Activated CD4-positive, alpha-beta T cell treated with anti-CD3 and anti-CD28 coated beads for 1 hour (primary cell): ENCODE results near the gene CTCF.

ENCODE experiments used
- DNase-seq: peaks from one replicate; pipeline ENCODE4 v3.0.0-alpha.2; 2020

The CTCF gene

DNA sequence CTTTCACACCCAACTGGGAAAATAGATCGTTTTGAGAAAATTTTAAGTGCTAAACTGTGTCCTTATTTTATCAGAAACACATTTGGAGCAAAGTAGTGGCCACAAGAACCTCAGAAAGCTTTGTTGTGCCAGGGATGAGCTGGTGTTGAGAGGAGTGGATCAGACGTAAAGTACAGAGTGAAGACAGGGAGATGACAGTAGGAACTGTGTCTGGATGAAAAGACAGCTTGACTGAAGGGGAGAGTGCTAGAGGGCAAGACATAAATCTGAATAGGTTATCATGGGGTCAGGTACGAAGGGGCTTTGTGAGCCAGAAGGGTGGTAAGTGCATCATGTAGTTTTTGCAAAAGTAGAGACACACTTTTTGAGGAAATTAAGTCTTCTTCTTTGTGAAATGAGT, 43.3 kb downstream of the CTCF start:
- no peak for DNase-seq

DNA sequence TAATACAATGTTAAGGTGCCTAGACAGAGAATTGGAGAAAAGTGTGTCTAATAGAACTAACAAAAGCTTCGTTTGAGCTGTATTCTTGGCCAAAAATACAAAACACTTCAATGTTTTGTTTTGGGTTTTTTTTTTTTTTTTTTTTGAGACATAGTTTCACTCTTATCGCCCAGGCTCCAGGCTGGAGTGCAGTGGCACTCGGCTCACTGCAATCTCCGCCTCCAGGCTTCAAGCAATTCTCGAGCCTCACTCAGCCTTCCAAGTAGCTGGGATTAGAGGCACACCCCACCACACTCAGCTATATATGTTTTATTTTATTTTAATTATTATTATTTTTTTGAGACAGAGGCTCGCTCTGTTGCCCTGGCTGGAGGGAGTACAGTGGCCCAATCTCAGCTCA, 44.3 kb downstream of the CTCF start:
- no peak for DNase-seq

DNA sequence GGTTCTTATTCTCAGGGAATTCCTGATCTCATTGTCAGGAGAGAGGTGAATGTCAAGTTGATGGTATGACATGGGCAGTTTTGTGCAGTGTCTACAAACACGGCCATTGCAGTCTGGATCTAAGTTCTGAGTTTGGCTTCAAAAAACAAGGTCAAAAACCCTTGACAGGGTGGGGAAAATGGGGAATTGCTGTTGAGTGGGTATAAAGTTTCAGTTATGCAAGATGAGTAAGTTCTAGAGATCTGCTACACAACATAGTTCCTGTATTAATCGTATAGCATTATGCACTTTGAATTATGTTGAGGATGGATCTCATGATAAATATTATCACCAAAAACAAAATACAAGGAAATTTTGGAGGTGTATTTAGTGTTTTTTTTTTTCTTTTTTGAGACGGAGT, 46.0 kb downstream of the CTCF start:
- DNase-seq, result no peak

DNA sequence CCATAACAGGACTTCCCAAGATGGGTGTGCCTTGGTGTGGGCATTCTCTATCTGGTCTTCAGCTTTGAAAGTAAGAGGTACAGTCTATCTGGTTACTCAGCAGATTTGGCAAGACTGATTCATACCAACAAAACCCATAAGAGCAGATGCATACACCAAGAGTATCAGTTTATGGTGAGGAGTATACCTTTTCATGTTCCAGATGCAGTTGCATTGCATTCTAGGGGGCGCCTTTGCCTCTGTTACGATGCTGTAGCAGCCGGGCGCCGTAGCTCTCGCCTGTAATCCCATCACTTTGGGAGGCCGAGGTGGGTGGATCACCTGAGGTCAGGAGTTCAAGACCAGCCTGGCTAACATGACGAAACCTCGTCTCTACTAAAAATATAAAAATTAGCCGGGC, 51.5 kb downstream of the CTCF start:
- DNase-seq, result no peak

DNA sequence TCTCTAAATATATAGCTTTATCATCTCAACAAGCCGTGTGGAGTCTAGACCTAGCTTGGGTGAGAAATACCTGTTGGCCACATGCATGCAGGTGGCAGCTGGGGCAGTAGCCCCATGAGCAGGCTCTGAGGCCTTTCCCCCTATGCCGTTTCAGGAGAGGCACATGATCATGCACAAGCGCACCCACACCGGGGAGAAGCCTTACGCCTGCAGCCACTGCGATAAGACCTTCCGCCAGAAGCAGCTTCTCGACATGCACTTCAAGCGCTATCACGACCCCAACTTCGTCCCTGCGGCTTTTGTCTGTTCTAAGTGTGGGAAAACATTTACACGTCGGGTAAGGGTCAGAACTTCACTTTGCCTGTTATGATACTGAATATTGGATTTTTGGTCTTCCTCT, 65.9 kb downstream of the CTCF start:
- no peak for DNase-seq

DNA sequence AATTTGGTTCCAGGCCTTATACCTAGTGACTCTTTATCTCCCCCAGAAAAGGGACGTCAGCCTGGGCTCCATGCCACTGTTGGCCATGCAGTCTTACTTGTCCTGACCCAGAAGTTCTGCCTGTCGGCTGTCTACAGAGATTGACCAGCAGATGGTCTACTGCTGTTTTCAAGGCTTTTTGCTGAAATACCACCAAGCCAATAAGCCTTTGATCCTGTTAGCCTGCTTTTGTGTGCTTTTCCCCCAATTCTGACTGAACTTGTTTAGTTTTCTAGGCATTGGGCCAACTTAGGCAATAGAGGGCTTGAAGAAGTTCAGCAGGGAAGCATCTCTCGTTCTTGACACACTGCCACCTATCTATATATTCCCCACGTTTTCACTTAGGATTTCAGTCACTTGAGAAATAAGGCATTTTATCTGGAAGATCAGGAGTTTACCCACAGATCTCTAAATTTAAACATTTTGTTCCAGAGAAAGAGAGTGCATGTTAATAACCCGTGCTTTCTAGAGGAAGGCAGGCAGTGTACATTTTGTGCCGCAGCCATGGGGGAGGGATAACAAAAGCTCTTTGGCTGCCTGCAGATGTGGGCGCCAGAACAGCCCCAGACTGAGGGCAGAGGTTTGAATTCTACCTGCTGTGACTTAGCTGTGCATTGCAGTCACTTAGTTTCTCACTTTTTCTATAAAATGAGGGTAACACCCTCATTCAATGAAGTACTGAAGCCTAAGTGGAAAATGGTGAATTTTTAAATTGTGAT, 70.3 kb downstream of the CTCF start:
- no peak for DNase-seq

DNA sequence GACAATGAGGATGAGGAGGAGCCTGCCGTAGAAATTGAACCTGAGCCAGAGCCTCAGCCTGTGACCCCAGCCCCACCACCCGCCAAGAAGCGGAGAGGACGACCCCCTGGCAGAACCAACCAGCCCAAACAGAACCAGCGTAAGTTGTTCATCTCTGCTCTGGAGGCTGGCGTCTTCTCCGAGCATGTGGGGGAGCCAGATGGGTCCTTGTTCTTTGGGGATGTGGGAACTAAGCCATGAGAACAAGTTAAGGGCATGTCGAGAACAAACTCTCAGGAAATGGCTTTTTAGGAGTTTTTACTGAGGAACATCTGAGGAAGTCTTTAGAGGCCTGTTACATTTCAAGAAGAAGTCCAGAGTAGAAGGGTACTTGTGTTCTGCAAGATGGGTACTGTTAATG, 74.4 kb downstream of the CTCF start:
- DNase-seq, result no peak

DNA sequence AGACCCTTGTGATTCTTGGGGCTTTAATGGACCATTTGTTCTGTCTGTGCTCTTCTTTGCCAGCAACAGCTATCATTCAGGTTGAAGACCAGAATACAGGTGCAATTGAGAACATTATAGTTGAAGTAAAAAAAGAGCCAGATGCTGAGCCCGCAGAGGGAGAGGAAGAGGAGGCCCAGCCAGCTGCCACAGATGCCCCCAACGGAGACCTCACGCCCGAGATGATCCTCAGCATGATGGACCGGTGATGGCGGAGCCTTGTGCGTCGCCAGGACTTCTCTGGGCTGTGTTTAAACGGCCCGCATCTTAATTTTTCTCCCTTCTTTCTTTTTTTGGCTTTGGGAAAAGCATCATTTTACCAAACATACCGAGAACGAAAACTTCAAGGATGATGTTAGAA, 75.3 kb downstream of the CTCF start:
- no peak for DNase-seq

DNA sequence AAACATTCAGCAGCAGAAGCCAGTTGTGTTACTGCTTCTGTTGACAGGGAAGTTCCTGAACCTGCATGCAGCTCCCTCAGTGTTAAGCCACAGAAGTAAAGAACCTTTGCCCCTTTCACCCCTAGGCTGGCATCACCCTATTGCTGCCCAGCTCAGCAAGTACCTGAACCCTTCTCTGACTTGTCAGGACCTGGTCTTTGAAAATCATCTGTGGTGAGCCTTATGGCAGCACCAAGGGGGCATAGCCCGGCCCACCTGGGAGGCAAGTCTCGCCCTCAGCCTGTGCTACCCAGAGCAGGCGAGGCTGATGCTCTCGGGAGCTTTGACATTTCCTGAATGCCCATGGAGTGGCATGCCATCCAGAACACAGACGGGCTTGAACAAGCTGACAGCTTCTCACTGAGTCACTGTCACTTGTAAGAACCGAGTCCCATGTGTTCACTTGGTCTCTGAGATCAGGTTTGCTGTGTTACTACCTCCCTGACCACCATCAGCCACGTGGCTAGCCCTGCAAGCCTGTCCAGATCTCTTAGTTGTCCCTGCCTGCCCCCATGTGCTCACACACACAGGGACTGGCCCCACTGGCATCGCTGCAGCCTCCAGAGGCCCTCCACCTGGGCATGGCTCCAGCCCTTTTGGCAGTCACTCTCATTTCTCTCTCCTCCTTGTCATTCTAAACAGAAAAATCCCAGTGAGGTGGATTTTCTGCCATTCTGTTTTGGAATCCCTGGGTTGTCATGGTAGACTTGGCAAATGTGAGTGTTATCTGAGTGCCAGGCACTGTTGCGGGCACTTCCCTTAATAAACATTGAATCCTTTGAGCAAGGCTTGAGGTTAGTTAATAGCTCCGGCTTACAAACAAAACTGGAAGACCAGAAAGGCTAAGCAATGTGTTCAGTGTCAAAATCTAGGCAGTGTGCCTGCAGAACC, 79.7 kb downstream of the CTCF start:
- no peak for DNase-seq

DNA sequence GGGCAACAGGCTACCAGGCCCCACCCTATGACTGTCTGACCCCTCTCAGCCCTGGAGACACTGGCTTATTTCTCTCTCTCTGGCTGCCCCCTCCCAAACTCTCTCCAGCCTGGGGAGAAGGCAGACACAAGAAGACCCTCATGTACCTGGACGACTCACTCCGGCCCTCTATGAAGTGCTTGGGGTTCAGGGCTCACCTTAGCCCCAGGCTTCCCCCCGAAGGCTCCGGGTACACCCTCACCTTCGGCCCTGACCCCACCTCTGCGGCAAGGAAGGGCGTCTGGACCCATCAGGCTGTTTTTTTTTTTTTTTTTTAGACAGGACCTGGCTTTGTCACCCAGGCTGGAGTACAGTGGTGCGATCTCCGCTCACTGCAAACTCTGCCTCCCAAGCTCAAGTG, 81.7 kb downstream of the CTCF start:
- no peak for DNase-seq

DNA sequence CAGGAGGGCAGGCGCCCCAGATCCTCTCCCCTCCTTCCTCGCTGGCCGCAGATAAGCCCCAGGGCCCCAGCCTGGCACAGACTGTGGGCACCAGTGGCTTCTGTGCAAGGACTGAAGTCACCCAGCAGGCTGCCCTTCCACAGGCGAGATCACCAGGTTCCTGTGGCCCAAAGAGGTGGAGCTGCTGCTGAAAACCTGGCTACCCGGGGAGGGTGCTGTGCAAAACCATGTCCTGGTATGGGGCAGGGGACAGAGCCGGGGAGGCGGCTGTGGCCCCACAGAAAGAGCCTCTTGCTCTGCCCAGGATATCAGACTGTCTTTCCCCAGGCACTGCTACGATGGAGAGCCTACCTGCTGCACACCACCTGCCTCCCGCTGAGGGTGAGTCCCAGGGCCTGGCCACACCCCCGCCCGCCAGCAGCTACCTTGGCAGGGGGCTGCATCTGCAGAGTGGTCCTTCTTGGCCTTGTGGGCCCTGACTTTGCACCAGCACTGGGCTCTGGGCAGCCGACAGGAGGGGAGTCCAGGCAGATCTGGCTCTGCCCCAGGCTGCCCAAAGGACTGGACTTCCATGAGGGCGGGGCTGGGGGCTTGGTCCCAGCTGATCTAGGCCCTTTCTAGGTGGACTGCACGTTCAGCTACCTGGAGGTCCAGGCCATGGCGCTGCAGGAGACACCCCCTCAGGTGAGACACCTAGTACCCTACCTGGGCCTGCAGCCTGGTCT, 83.2 kb downstream of the CTCF start:
- DNase-seq, result no peak

DNA sequence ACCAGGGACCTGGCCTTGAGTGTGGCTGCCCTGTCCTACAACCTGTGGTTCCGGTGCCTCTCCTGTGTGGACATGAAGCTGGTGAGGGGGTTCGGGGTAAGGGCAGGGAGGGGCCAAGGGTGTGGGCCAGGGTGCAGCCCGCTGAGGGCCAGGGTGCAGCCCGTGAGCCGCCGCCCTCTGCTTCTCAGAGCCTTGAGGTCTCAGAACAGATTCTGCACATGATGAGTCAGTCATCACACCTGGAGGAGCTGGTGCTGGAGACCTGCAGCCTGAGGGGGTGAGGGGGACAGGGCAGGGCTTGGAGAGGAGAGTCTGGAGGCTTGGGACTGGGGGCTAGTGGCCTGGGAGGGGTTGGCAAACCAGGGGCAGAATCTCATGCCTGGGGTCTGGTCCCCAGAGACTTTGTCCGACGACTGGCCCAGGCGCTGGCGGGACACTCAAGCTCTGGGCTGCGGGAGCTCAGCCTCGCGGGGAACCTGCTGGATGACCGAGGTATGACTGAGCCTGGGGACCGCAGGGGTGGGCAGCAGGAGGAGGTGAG, 84.9 kb downstream of the CTCF start:
- DNase-seq, result no peak

DNA sequence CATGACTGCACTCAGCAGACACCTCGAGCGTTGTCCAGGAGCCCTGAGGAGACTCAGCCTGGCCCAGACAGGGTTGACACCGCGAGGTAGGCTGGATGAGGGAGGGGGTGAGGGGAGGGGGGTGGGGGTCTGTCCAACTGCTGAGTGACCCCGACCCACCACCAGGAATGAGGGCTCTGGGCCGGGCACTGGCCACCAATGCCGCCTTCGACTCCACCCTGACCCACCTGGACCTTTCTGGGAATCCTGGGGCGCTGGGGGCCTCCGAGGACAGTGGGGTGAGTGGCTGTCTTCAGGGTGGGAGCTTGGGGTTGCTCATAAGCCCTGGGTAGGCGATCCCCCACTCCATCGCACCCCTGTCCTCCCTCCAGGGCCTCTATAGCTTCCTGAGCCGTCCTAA, 85.4 kb downstream of the CTCF start:
- no peak for DNase-seq

DNA sequence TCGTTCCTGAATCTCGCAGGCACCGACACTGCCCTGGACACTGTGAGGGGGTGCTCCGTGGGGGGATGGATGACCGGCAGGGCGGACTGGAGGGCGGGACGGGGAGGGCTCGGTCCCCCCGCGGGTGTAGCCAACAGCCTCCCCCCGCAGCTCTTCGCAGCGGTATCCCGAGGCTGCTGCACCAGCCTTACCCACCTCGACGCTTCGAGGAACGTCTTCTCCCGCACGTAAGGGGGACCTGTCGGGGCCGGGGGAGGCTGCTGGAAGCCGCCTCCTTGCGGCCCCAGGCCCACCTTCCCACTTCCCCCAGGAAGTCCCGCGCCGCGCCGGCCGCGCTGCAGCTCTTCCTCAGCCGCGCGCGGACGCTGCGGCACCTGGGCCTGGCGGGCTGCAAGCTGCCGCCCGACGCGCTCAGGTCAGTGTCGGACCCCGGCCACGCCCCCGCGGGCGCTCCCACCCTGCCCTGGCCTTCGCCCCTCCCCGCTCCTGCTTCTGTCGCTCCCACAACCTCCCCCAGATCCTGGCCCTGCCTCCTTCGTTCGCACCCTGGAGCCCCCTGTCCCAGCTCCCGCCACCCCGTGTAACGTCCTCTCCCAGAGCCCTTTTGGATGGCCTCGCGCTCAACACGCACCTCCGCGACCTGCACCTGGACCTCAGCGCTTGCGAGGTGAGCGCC, 85.9 kb downstream of the CTCF start:
- DNase-seq, result no peak

DNA sequence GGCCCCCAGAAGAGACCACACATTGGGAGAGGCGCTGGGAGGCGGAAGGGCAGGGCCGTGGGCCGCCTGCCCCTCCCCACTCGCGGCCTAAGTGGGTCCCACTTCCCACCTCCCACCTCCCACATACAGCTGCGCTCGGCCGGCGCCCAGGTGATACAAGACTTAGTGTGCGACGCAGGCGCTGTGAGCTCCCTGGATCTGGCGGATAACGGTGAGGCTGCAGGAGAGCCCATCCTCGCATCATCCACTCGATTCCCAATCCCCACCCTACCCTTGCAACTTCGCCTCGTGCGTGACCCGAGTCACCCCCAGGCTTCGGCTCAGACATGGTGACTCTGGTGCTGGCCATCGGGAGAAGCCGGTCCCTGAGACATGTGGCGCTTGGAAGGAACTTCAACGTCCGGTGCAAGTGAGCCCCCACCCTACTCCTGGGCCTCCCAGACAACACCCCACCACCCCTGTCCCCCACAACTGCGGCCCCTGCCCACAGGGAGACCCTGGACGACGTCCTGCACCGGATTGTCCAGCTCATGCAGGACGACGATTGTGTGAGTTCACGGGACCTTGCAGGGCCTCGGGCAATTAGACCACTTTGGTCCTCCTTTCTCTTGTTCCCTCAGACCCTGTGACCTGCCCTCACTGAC, 86.6 kb downstream of the CTCF start:
- no peak for DNase-seq

DNA sequence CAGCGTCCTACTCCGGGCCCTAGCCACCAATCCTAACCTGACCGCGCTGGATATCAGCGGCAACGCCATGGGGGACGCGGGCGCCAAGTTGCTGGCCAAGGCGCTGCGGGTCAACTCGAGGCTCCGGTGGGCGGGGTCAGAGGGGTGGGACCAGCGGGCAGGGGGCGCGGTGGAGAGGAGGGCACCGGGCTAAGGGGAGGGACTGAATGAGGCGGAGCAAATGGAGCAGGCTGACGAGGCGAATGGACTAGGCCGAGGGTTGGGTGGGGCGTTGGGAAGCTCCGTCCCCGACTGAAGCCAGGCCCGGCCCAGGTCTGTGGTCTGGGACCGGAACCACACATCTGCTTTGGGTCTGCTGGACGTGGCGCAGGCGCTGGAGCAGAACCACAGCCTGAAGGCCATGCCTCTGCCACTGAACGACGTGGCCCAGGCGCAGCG, 87.2 kb downstream of the CTCF start:
- DNase-seq, result no peak

DNA sequence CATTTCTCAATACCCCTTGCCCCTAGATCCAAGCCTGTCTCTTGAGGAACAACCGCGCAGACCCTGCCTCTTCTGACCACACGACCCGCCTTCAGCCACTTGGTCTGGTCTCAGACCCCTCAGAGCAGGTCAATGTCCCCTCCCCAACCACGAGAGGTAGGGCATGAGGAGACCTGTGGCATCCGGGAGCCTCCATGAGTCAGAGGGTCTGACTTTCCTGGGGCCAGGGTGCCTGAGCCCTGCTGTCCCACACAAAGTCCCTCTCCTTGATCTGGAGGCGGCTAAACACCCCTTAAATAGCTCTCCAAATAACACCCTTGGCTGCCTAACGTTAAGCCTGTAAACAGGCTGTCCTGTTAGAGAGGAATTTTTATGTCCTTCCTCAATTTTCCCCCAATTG, 87.7 kb downstream of the CTCF start:
- DNase-seq, result no peak

DNA sequence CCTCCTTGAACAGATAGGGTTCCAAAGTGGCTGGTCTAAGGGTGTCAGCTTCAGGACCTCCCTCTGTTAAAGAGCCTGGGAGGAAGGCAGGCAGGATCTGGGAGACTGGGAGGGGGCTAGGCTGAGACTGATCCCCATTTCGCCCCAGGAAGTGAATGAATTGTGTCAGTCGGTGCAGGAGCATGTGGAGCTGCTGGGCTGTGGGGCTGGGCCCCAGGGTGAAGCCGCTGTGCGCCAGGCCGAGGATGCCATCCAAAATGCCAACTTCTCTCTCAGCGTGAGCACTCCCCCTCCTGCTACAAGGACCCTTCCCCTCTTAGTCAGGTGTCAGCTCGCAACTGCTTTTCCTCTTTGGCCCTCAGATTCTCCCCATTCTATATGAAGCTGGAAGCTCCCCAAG, 88.7 kb downstream of the CTCF start:
- no peak for DNase-seq

DNA sequence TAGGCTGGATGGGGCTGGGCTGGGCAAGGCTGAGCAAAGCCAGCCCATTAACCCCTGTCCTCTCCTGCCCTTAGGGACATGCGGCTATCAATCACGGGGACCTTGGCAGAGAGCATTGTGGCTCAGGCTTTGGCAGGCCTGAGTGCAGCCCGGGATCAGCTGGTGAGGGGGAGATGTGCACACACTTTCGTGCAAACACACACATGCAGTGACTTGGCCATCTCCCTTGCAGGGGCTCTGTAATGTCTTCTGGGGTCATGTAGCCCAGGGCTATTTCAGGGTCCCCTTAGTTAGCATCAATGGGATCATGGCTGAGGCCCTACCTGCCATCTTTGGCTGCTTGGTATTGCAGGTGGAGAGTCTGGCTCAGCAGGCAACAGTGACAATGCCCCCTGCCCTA, 89.5 kb downstream of the CTCF start:
- no peak for DNase-seq

DNA sequence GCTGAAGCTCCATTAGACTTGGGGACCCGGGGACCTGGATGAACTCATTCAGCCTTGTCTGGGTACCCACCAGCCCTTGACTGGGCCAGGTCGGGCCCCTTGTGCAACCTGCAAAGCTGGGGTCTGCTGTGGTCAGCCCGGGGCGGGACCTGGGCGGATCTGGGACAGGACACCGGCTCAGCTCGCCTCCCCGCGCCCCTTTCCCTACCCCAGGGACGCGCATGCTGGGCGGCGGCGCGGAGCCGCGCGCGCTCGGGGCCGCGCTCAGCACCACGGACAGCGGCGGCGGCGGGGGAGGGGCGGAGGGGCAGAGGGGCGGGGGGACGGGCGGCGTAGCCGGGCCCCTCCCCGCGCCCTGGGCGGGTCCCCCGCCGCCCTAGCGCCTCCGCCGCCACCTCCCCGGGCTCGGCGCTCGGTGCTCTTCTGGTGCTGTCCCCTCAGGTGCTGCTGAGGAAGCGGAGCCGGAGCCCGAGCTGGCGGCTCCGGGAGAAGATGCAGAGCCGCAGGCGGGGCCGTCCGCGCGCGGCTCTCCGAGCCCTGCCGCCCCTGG, 90.3 kb downstream of the CTCF start:
- no peak for DNase-seq

DNA sequence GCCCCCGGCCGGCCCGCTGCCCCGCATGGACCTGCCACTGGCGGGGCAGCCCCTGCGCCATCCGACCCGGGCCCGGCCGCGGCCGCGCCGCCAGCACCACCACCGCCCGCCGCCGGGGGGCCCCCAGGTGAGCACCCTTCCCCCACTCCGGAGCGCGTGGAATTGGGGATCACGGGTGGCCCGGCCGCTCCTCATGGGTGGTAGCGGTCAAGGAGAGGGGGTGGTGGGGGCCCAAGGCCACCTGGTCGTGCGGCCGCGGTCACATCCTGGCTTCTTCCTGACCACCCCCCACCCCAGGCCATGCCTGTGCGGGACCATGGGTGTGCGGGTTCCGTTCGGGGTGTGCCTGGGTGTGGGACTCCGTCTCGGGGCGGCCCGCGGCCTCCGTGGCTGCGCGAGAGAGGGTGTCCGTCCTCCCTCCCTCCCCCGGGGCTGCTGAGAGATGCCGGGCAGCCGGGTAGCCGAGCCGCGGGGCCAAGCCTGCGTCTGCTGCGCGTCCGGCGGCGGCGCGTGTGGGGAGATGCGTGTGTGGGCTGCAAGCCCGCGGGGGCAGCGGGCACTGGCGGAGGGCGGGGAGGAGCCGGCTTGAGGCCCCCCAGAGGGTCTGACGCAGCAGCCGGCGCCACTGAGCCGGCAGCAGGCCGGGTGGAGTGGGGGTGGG, 90.9 kb downstream of the CTCF start:
- no peak for DNase-seq
